T-helper 2 cell treated with Interferon-gamma antibody and Interleukin-4, amounts not matched to agents 5 μg/mL and 100 μg/mL, for 36 hours (primary cell): Measurements from ENCODE around the gene SERPINC1.
"Not testable (repeated sequence)": the region's sequence is repeated elsewhere in the genome, so short reads cannot be mapped to it uniquely, and the experiment has no call there.

Source experiments
- DNase-seq: peaks from one replicate; pipeline ENCODE4 v3.0.0; 2021; ENCODE audit warnings: low spot score
- H3K27ac Mint-ChIP-seq: one replicate; pipeline ENCODE4 v1.8.0; 2021; ENCODE audit warnings: mild to moderate bottlenecking, mixed read lengths
- H3K27me3 Mint-ChIP-seq: one replicate; pipeline ENCODE4 v1.8.0; 2021; ENCODE audit warnings: low read depth, mixed read lengths
- H3K36me3 Mint-ChIP-seq: one replicate; pipeline ENCODE4 v1.8.0; 2021; ENCODE audit warnings: low read depth, mixed read lengths
- H3K4me1 Mint-ChIP-seq: one replicate; pipeline ENCODE4 v1.8.0; 2021; ENCODE audit warnings: low read depth, mixed read lengths
- H3K4me3 Mint-ChIP-seq: one replicate; pipeline ENCODE4 v1.8.0; 2022; ENCODE audit warnings: mild to moderate bottlenecking, moderate library complexity, mixed read lengths
- H3K9me3 Mint-ChIP-seq: one replicate; pipeline ENCODE4 v1.8.0; 2021; ENCODE audit warnings: mixed read lengths

Gene SERPINC1

DNA sequence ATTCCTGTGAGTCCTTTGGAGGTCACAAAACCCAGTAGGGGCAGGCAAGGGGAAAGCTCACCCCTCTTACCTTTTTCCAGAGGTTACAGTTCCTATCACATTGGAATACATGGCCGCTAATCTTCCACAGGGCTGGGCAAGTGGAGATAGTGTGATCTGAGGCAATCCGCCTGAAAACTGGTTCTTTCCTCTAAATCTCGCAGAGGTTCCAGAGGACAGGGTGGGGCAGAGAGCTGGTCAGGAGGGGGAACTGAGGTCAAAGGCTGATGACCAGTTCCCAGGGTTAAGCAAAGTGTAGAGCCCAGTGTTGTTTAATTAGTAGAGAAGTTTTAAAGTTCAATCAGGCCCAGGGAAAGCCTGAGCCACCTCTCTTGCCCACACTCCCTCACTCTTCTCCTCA, at the start of gene SERPINC1:
TSS of gene SERPINC1 (minus strand) at position 179 of the 400 bp plus-strand sequence. CDS start at position 111, 68 bp downstream.
- no peak within 1 kb of the TSS for H3K27ac Mint-ChIP-seq
- H3K4me1 Mint-ChIP-seq = no peaks in the 10 kb centered on the region
- H3K4me3 Mint-ChIP-seq = no peak within 1 kb of the TSS
- no peak for DNase-seq
- no peaks in the 10 kb centered on the region for H3K9me3 Mint-ChIP-seq
- peaks cover 3% of the 10 kb centered on the region for H3K27me3 Mint-ChIP-seq
- H3K36me3 Mint-ChIP-seq = no peaks in the 10 kb centered on the region

DNA sequence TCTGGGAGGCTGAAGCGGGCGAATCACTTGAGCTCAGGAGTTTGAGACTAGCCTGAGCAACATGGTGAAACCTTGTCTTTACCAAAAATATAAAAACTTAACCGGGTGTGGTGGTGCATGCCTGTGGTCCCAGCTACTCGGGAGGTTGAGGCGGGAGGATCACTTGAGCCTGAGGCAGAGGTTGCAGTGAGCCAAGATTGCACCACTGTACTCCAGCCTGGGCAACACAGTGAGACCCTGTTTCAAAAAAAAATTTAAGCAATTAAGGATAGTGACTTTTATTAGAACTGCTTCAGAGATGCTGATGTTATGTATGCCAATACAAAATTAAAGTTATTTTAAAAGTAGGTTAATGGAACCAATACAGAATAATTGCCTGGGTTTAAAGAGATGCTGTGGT, 48.8 kb upstream of the SERPINC1 start:
- H3K4me3 Mint-ChIP-seq, H3K4me1 Mint-ChIP-seq, H3K27me3 Mint-ChIP-seq, H3K9me3 Mint-ChIP-seq, H3K27ac Mint-ChIP-seq, DNase-seq: not testable (repeated sequence)
- H3K36me3 Mint-ChIP-seq = peaks cover 39% of the 10 kb centered on the region

GRCh38 chr1:173963477-173963876, 46.4 kb upstream of the SERPINC1 start:
- no peak overlapping the region for H3K4me3 Mint-ChIP-seq
- no peaks in the 10 kb centered on the region for H3K9me3 Mint-ChIP-seq
- H3K27me3 Mint-ChIP-seq = no peaks in the 10 kb centered on the region
- H3K4me1 Mint-ChIP-seq = peaks cover 2% of the 10 kb centered on the region
- peaks cover 48% of the 10 kb centered on the region for H3K36me3 Mint-ChIP-seq
- DNase-seq = no peak
- H3K27ac Mint-ChIP-seq = no peak overlapping the region

- Mint-ChIP-seq H3K36me3 (peaks cover 44% of the 10 kb centered on the region), H3K4me3 (no peak overlapping the region), H3K9me3 (no peaks in the 10 kb centered on the region), H3K4me1 (peaks cover 2% of the 10 kb centered on the region), H3K27ac (no peak overlapping the region), H3K27me3 (no peaks in the 10 kb centered on the region)
- no peak for DNase-seq
These were observed 43.5 kb upstream of the SERPINC1 start for GRCh38 chr1:173960625-173961024.

- Mint-ChIP-seq H3K9me3 (no peaks in the 10 kb centered on the region), H3K4me1 (peaks cover 9% of the 10 kb centered on the region), H3K36me3 (peaks cover 33% of the 10 kb centered on the region), H3K27ac (no peak overlapping the region), H3K4me3 (no peak overlapping the region), H3K27me3 (no peaks in the 10 kb centered on the region)
- DNase-seq = no peak
These were observed 37.1 kb upstream of the SERPINC1 start for GRCh38 chr1:173954179-173954578.

DNA sequence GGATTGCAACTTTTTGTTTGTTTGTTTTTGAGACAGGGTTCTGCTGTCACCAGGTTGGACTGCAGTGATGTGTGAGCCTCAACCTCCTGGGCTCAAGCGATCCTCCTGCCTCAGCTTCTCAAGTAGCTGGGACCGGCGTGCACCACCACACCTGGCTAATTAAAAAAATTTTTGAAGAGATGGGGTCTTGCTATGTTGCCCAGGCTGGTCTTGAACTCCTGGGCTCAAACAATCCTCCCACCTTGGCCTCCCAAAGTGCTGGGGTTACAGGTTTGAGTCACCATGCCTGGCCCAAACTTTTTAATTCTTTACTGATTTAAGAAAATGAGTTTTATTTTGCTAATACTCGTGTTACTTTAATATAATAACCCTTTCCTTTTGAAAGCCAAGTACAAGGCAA, 31.5 kb upstream of the SERPINC1 start:
- Mint-ChIP-seq H3K4me1 (peaks cover 5% of the 10 kb centered on the region), H3K4me3 (no peak overlapping the region), H3K27ac (no peak overlapping the region), H3K9me3 (no peaks in the 10 kb centered on the region), H3K36me3 (peaks cover 38% of the 10 kb centered on the region), H3K27me3 (no peaks in the 10 kb centered on the region)
- no peak for DNase-seq

DNA sequence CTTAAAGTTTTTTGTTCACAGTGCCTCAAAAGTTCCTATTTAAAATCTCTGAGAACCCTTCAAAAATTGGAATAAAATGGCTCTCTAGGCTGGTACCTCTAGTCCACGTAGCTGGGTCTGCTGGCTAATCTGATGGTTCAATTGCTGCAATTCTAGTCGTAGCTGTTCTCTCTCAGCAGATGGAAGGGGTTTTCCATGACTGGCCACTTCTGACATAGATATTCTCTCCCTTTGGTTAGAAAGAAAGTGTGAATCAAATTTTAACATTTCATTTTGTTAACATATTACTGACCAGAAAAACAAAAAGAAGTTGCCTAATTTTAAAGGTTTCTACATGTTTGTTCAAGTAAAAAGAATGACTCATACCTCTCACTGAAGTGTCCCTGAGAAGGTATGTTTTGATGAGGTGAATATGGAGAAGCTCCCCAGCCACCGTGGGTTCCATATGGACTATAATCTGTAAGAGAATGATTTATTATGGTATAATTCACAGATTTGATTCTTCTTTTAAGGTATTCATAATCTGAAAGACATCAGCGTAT, 29.3 kb upstream of the SERPINC1 start:
- H3K4me3 Mint-ChIP-seq = no peak overlapping the region
- no peaks in the 10 kb centered on the region for H3K27me3 Mint-ChIP-seq
- H3K27ac Mint-ChIP-seq = no peak overlapping the region
- DNase-seq = no peak
- no peaks in the 10 kb centered on the region for H3K4me1 Mint-ChIP-seq
- H3K36me3 Mint-ChIP-seq = peaks cover 43% of the 10 kb centered on the region
- H3K9me3 Mint-ChIP-seq = no peaks in the 10 kb centered on the region

DNA sequence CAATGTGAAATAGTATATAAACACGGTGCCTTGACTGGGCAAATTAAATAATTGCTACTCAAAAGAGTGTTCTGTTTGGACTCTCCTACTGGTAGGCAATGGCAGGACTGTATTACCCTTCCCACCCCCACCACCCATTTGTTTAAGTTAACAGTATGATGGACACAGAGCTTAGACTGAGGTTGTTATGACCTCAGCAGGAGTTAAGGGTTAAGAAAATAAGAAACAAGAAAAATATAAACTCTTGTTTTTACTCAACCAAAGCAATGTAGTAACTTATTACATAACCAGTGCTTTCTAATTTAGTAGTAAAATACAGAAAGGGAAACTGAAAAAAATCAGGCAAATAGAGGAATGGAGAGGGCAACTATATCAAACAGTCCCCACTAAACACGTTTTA, 19.9 kb upstream of the SERPINC1 start:
- no peaks in the 10 kb centered on the region for H3K9me3 Mint-ChIP-seq
- H3K4me3 Mint-ChIP-seq = no peak overlapping the region
- H3K4me1 Mint-ChIP-seq = no peaks in the 10 kb centered on the region
- no peak overlapping the region for H3K27ac Mint-ChIP-seq
- no peak for DNase-seq
- H3K27me3 Mint-ChIP-seq = no peaks in the 10 kb centered on the region
- peaks cover 31% of the 10 kb centered on the region for H3K36me3 Mint-ChIP-seq

GRCh38 chr1:173934440-173934839, 17.3 kb upstream of the SERPINC1 start:
- Mint-ChIP-seq H3K4me3 (no peak overlapping the region), H3K36me3 (peaks cover 29% of the 10 kb centered on the region), H3K27me3 (no peaks in the 10 kb centered on the region), H3K9me3 (no peaks in the 10 kb centered on the region), H3K4me1 (no peaks in the 10 kb centered on the region), H3K27ac (no peak overlapping the region)
- no peak for DNase-seq

DNA sequence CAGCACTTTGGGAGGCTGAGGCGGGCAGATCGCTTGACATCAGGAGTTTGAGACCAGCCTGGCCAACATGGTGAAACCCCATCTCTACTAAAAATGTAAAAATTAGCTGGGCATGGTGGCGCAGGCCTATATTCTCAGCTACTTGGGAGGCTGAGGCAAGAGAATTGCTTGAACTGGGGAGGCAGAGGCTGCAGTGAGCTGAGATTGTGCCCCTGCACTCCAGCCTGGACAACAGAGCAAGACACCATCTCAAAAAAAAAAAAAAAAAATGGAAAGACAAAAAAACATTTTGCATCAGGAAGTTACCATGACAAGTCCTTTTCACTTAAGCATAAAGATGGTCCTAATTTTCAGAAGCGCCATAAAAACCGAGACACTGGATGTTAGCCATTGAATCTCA, 13.4 kb upstream of the SERPINC1 start:
- H3K4me3 Mint-ChIP-seq, H3K4me1 Mint-ChIP-seq, DNase-seq, H3K27ac Mint-ChIP-seq, H3K27me3 Mint-ChIP-seq, H3K9me3 Mint-ChIP-seq: not testable (repeated sequence)
- H3K36me3 Mint-ChIP-seq = peaks cover 13% of the 10 kb centered on the region

DNA sequence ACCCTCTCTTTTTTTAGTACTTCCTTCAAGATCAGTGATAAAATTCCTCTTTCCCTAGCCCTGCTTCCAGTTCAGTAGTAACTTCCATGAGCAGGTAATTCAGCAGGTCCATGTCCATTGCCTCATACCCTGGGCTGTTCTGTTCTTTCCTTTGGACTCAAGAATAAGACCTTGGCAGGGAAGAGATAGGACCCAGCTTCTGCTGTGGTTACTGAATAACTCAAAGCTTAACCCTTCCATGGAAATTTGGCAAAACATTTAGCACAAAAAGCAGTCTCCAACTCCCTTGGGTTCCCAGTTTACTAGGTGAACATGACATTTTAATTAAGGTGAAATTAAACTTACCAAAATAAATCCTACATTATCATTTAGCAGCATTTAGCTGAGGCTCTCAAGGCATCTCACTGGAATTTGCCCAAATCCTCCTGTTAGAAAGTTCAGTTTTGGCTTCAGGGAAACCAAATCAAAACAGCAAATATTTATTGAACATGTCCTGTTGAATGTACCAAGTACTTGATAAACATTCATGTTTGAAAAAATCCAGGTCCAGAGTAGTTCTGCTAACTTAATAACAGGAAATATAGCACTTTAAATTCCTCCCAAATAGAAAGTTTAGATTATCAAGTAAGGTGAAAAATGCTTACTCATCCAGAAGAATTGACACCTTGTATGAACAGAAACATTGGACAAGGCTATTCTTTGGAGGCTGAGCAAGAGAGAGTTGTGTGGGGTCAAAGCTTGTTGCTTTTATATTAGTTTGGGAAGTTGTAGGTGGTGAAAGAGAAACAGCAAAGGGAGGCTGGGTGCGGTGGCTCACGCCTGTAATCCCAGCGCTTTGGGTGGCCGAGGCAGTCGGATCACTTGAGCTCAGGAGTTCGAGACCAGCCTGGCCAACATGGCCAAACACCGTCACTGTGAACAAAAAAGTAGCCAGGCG, 8.4 kb upstream of the SERPINC1 start:
- H3K27ac Mint-ChIP-seq = no peak overlapping the region
- no peaks in the 10 kb centered on the region for H3K4me1 Mint-ChIP-seq
- no peaks in the 10 kb centered on the region for H3K9me3 Mint-ChIP-seq
- no peak for DNase-seq
- H3K36me3 Mint-ChIP-seq = peaks cover 4% of the 10 kb centered on the region
- H3K4me3 Mint-ChIP-seq = no peak overlapping the region
- H3K27me3 Mint-ChIP-seq = peaks cover 9% of the 10 kb centered on the region

- no peak overlapping the region for H3K27ac Mint-ChIP-seq
- no peak overlapping the region for H3K4me3 Mint-ChIP-seq
- H3K4me1 Mint-ChIP-seq = no peaks in the 10 kb centered on the region
- peaks cover 9% of the 10 kb centered on the region for H3K27me3 Mint-ChIP-seq
- H3K36me3 Mint-ChIP-seq = no peaks in the 10 kb centered on the region
- DNase-seq = no peak
- H3K9me3 Mint-ChIP-seq = no peaks in the 10 kb centered on the region
These were observed 3.7 kb upstream of the SERPINC1 start for GRCh38 chr1:173920861-173921260.

GRCh38 chr1:173917635-173918493, 737 bp upstream of the SERPINC1 start:
- peaks cover 7% of the 10 kb centered on the region for H3K27me3 Mint-ChIP-seq
- H3K27ac Mint-ChIP-seq = no peak overlapping the region
- H3K9me3 Mint-ChIP-seq = no peaks in the 10 kb centered on the region
- DNase-seq = no peak
- no peaks in the 10 kb centered on the region for H3K36me3 Mint-ChIP-seq
- H3K4me3 Mint-ChIP-seq = no peak overlapping the region
- no peaks in the 10 kb centered on the region for H3K4me1 Mint-ChIP-seq

DNA sequence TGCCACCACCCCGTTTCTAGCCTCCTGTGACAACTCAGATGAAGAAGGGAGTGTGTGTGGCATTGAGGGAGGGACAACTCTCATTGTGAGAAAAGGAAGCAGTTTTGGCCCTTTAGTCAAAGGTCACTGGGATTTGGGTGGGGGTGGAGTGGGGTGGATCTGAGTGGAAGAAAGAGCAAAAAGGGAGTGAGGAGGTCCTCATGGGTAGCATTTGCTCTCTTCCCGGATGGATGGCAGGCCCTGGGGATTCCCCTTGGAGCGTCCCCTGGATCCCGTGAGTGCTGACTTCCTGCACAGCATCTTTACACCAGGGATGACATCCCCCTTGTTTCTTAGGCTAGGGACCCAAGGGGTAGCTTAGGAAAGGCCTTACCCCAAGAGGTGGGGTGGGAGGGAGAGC, 460 bp downstream of the SERPINC1 start:
- H3K4me1 Mint-ChIP-seq = no peaks in the 10 kb centered on the region

More for the DNA sequence above, 460 bp downstream of the SERPINC1 start:
- no peaks in the 10 kb centered on the region for H3K36me3 Mint-ChIP-seq
- H3K27ac Mint-ChIP-seq = no peak overlapping the region
- H3K27me3 Mint-ChIP-seq = peaks cover 3% of the 10 kb centered on the region
- no peak for DNase-seq
- H3K4me3 Mint-ChIP-seq = no peak overlapping the region
- no peaks in the 10 kb centered on the region for H3K9me3 Mint-ChIP-seq
